Stimulated activated CD4-positive, alpha-beta T cell treated with anti-CD3 and anti-CD28 coated beads, Interleukin-1b, Interleukin-23, amount 100 ng/mL, for 48 hours (primary cell): ENCODE results near the gene PRPS1.
"Not testable (repeated sequence)": the region's sequence is repeated elsewhere in the genome, so short reads cannot be mapped to it uniquely, and the experiment has no call there.

ENCODE experiments used
- DNase-seq: peaks from one replicate; pipeline ENCODE4 v3.0.0-alpha.2; 2020

The PRPS1 gene

GRCh38 chrX:107632346-107632745, 4.0 kb downstream of the PRPS1 start:
- DNase-seq: no peak

GRCh38 chrX:107646735-107647134, 18.4 kb downstream of the PRPS1 start:
- DNase-seq: no peak

GRCh38 chrX:107648332-107648731, 20.0 kb downstream of the PRPS1 start:
- no peak for DNase-seq

- DNase-seq: no peak
Measured at GRCh38 chrX:107654566-107654871, 26.2 kb downstream of the PRPS1 start.

GRCh38 chrX:107654872-107655761, 26.8 kb downstream of the PRPS1 start:
- DNase-seq: peak; percentile 63

- DNase-seq: no peak
Measured at GRCh38 chrX:107656978-107657377, 28.7 kb downstream of the PRPS1 start.

- no peak for DNase-seq
Measured at GRCh38 chrX:107658660-107659059, 30.4 kb downstream of the PRPS1 start.

GRCh38 chrX:107659286-107659685, 31.0 kb downstream of the PRPS1 start:
- no peak for DNase-seq

GRCh38 chrX:107659768-107660167, 31.5 kb downstream of the PRPS1 start:
- no peak for DNase-seq

GRCh38 chrX:107662145-107662544, 33.8 kb downstream of the PRPS1 start:
- no peak for DNase-seq

GRCh38 chrX:107662824-107663223, 34.5 kb downstream of the PRPS1 start:
- no peak for DNase-seq

GRCh38 chrX:107666931-107667330, 38.6 kb downstream of the PRPS1 start:
- no peak for DNase-seq

GRCh38 chrX:107667426-107667825, 39.1 kb downstream of the PRPS1 start:
- DNase-seq: no peak

GRCh38 chrX:107668710-107669109, 40.4 kb downstream of the PRPS1 start:
- DNase-seq: not testable (repeated sequence)

GRCh38 chrX:107669261-107669660, 41.0 kb downstream of the PRPS1 start:
- DNase-seq: no peak

GRCh38 chrX:107669885-107670628, 41.7 kb downstream of the PRPS1 start:
- no peak for DNase-seq

GRCh38 chrX:107671256-107671655, 42.9 kb downstream of the PRPS1 start:
- not testable (repeated sequence) for DNase-seq

- DNase-seq: peak; percentile 69
Measured at GRCh38 chrX:107672955-107673378, 44.7 kb downstream of the PRPS1 start.

GRCh38 chrX:107673431-107673830, 45.1 kb downstream of the PRPS1 start:
- DNase-seq: no peak

- peak; percentile 87 for DNase-seq
Measured at GRCh38 chrX:107673933-107674479, 45.7 kb downstream of the PRPS1 start.

GRCh38 chrX:107674480-107675364, 46.4 kb downstream of the PRPS1 start:
- DNase-seq: peak; percentile 33

- no peak for DNase-seq
Measured at GRCh38 chrX:107675365-107675654, 47.0 kb downstream of the PRPS1 start.
